WTC11 (cell line): Measurements from ENCODE around the gene IQCC. TPM values are rescaled to one million over a fixed set of nuclear protein-coding genes. Genes with fewer than 3 reads are reported as not detected.

Experiments
- ATAC-seq: fragments of 200-7000 bp; cut with Tn5 transposase; 2 replicates; pipeline ENCODE4 v1.10.0; 2021; ENCODE audit warnings: mild to moderate bottlenecking, moderate library complexity
- CTCF ChIA-PET: fragments of 300-600 bp; sonication (Branson Sonifier 250); formaldehyde crosslinking; loops from one replicate; lab custom pipeline; 2021; ENCODE audit warnings: antibody characterized with exemption; lab: Charles Lee
- POLR2A ChIA-PET: fragments of 350-600 bp; sonication (Branson Sonifier 250); formaldehyde crosslinking; loops from one replicate; lab custom pipeline; 2021; ENCODE audit warnings: antibody characterized with exemption; lab: Charles Lee
- DNase-seq: peaks from one replicate; pipeline ENCODE4 v3.0.0; 2021; ENCODE audit warnings: low spot score
- H3K27ac Mint-ChIP-seq: 2 replicates; pipeline ENCODE4 v1.8.0; 2021; ENCODE audit warnings: mixed read lengths
- H3K27me3 Mint-ChIP-seq: 2 replicates; pipeline ENCODE4 v1.8.0; 2021; ENCODE audit warnings: low read depth, mild to moderate bottlenecking, moderate library complexity, mixed read lengths
- H3K36me3 Mint-ChIP-seq: 2 replicates; pipeline ENCODE4 v1.8.0; 2021; ENCODE audit warnings: mixed read lengths
- H3K4me1 Mint-ChIP-seq: 2 replicates; pipeline ENCODE4 v1.8.0; 2022; ENCODE audit warnings: mixed read lengths
- H3K4me3 Mint-ChIP-seq: 2 replicates; pipeline ENCODE4 v1.8.0; 2021; ENCODE audit warnings: mild to moderate bottlenecking, moderate library complexity, mixed read lengths
- H3K9me3 Mint-ChIP-seq: 2 replicates; pipeline ENCODE4 v1.8.0; 2021; ENCODE audit warnings: mixed read lengths
- ATF1 ChIP-seq: sonication (generic); formaldehyde crosslinking; IDR thresholded peaks from 2 replicates; pipeline ENCODE4 v1.8.1; 2023; ENCODE audit warnings: mild to moderate bottlenecking, moderate library complexity, missing genetic modification reagents
- CBFB ChIP-seq: sonication (generic); formaldehyde crosslinking; IDR thresholded peaks from 2 replicates; pipeline ENCODE4 v1.8.1; 2022; ENCODE audit warnings: mild to moderate bottlenecking, low read depth, missing genetic modification reagents
- CDX4 ChIP-seq: fragments of 250-450 bp; sonication (Bioruptor Pico); IDR thresholded peaks from 2 replicates; pipeline ENCODE4 v1.9.0; 2021; ENCODE audit warnings: moderate library complexity, mild to moderate bottlenecking, inconsistent platforms, borderline replicate concordance
- EMX1 ChIP-seq: fragments of 250-450 bp; sonication (Bioruptor Pico); IDR thresholded peaks from 2 replicates; pipeline ENCODE4 v1.8.0; 2021; ENCODE audit warnings: mild to moderate bottlenecking
- GABPB1 ChIP-seq: sonication (generic); formaldehyde crosslinking; IDR thresholded peaks from 2 replicates; pipeline ENCODE4 v1.8.1; 2023; ENCODE audit warnings: mild to moderate bottlenecking, missing genetic modification reagents
- NR1H2 ChIP-seq: sonication (generic); formaldehyde crosslinking; IDR thresholded peaks from 2 replicates; pipeline ENCODE4 v1.9.0; 2021; ENCODE audit warnings: mild to moderate bottlenecking, moderate library complexity, missing genetic modification reagents
- NR2C2 ChIP-seq: sonication (generic); formaldehyde crosslinking; IDR thresholded peaks from 2 replicates; pipeline ENCODE4 v1.8.0; 2022; ENCODE audit warnings: mild to moderate bottlenecking, missing genetic modification reagents
- OVOL2 ChIP-seq: fragments of 250-450 bp; sonication (Bioruptor Pico); IDR thresholded peaks from 2 replicates; pipeline ENCODE4 v1.9.0; 2021; ENCODE audit warnings: mild to moderate bottlenecking, borderline replicate concordance
- PRRX2 ChIP-seq: fragments of 250-450 bp; sonication (Bioruptor Pico); IDR thresholded peaks from 2 replicates; pipeline ENCODE4 v1.8.0; 2021; ENCODE audit warnings: mild to moderate bottlenecking
- SOX15 ChIP-seq: fragments of 250-450 bp; sonication (Bioruptor Pico); IDR thresholded peaks from 2 replicates; pipeline ENCODE4 v1.9.0; 2021; ENCODE audit warnings: mild to moderate bottlenecking
- SP1 ChIP-seq: sonication (generic); formaldehyde crosslinking; conservative IDR thresholded peaks from 2 replicates; pipeline ENCODE4 v1.8.1; 2022; ENCODE audit warnings: missing genetic modification reagents
- TEAD4 ChIP-seq: sonication (generic); formaldehyde crosslinking; IDR thresholded peaks from 2 replicates; pipeline ENCODE4 v1.8.0; 2022; ENCODE audit warnings: mild to moderate bottlenecking, missing genetic modification reagents
- ZBTB43 ChIP-seq: sonication (generic); formaldehyde crosslinking; IDR thresholded peaks from 2 replicates; pipeline ENCODE4 v1.8.1; 2023; ENCODE audit warnings: mild to moderate bottlenecking, missing genetic modification reagents
- ZMAT4 ChIP-seq: fragments of 250-450 bp; sonication (Bioruptor Pico); IDR thresholded peaks from 2 replicates; pipeline ENCODE4 v1.9.0; 2021; ENCODE audit warnings: mild to moderate bottlenecking
- ZNF281 ChIP-seq: sonication (generic); formaldehyde crosslinking; IDR thresholded peaks from 2 replicates; pipeline ENCODE4 v1.8.0; 2023; ENCODE audit warnings: mild to moderate bottlenecking, missing genetic modification reagents
- ZNF317 ChIP-seq: sonication (generic); formaldehyde crosslinking; IDR thresholded peaks from 2 replicates; pipeline ENCODE4 v1.8.1; 2023; ENCODE audit warnings: low read depth, mild to moderate bottlenecking, moderate library complexity, missing genetic modification reagents, borderline replicate concordance
- ZNF416 ChIP-seq: fragments of 250-450 bp; sonication (Bioruptor Pico); IDR thresholded peaks from 2 replicates; pipeline ENCODE4 v1.9.0; 2021; ENCODE audit warnings: mild to moderate bottlenecking, inconsistent platforms
- total RNA-seq: library from RNA; stranded (reverse); gene quantifications from 3 replicates; pipeline ENCODE4 v1.2.3, GENCODE V29; 2021
- TF ChIP-seq, protein P1 (sequence below): sonication (generic); formaldehyde crosslinking; conservative IDR thresholded peaks from 2 replicates; pipeline ENCODE4 v1.8.1; 2022; ENCODE audit warnings: mild to moderate bottlenecking, missing genetic modification reagents
- TF ChIP-seq, protein P2 (sequence below): sonication (generic); formaldehyde crosslinking; IDR thresholded peaks from 2 replicates; pipeline ENCODE4 v1.8.1; 2023; ENCODE audit warnings: mild to moderate bottlenecking, missing genetic modification reagents, moderate library complexity
- TF ChIP-seq, protein P3 (sequence below): sonication (generic); formaldehyde crosslinking; IDR thresholded peaks from 2 replicates; pipeline ENCODE4 v1.8.1; 2023; ENCODE audit warnings: mild to moderate bottlenecking, missing genetic modification reagents, moderate library complexity
- TF ChIP-seq, protein P4 (sequence below): sonication (generic); formaldehyde crosslinking; IDR thresholded peaks from 2 replicates; pipeline ENCODE4 v1.8.1; 2022; ENCODE audit warnings: low read depth, missing genetic modification reagents, borderline replicate concordance
- TF ChIP-seq, protein P5 (sequence below): sonication (generic); formaldehyde crosslinking; IDR thresholded peaks from 2 replicates; pipeline ENCODE4 v1.8.0; 2022; ENCODE audit warnings: missing genetic modification reagents

IQCC gene
- total RNA-seq, 1 experiment from 2014 or later = 5.2 TPM

DNA sequence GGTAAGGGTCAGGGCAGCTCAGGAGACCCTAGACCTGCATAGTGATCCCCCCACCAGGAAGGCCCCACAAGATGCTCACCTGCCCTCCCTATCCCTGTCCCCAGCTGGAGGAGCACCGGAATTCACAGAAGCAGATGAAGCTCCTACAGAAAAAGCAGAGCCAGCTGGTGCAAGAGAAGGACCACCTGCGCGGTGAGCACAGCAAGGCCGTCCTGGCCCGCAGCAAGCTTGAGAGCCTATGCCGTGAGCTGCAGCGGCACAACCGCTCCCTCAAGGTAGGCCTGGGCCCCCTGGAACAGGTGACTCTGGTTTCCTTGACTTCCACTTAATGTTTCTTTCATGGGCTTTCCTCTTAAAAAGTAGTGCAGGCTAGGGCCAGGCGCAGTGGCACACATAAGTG, 17.6 kb upstream of the IQCC start:
- CTCF ChIA-PET = no interaction called here
- Mint-ChIP-seq H3K36me3 (peaks cover 78% of the 10 kb centered on the region), H3K27me3 (no peaks in the 10 kb centered on the region), H3K27ac (no peak overlapping the region), H3K4me1 (no peaks in the 10 kb centered on the region), H3K4me3 (no peak overlapping the region), H3K9me3 (no peaks in the 10 kb centered on the region)
- DNase-seq = no peak
- ATAC-seq = no peak
- POLR2A ChIA-PET = interaction anchor here (1.1 kb wide), 1 partner anchor 10 kb away, joined by 4 read pairs; no protein-coding TSS in a partner anchor
- TF ChIP-seq SP1 = no peak
- TF ChIP-seq, protein P1, sequence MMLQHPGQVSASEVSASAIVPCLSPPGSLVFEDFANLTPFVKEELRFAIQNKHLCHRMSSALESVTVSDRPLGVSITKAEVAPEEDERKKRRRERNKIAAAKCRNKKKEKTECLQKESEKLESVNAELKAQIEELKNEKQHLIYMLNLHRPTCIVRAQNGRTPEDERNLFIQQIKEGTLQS (CRISPR knock-in tag) = no peak
- TF ChIP-seq CBFB (CRISPR knock-in tag) = no peak
- no peak for TF ChIP-seq ZNF281 (CRISPR knock-in tag)
- TF ChIP-seq OVOL2 = no peak
- TF ChIP-seq PRRX2 (CRISPR knock-in tag) = no peak

DNA sequence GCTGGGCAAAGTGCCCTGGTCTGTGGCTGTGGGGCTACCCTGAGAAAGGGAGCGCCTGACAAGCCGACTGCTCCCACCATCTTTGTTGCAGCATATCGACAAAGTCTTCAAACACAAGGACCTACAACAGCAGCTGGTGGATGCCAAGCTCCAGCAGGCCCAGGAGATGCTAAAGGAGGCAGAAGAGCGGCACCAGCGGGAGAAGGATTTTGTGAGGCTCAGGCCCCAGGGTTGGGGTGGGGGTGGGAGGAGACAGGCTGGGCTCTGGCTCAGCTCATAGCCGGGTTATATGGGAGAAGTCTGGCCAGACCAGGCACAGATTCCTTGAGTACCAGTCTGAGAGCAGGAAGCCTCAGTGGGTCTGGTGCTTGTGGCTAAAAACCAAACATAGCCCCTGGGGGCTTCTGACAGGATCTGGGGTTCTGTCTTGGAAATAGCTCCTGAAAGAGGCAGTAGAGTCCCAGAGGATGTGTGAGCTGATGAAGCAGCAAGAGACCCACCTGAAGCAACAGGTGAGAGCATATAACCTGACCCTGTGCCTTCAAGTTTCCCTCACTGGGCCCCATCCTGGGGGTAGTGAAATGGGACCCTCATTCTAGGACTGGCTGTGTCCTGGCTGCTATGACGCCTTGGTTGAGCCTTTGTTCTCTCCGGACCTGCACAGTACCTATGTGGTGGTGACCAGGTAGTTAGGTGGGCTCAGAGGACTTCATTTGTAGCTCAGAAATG, 13.1 kb upstream of the IQCC start:
- Mint-ChIP-seq H3K36me3 (peaks cover 93% of the 10 kb centered on the region), H3K4me3 (no peak overlapping the region), H3K27ac (no peak overlapping the region), H3K27me3 (no peaks in the 10 kb centered on the region), H3K9me3 (no peaks in the 10 kb centered on the region), H3K4me1 (peaks cover under 1% of the 10 kb centered on the region; the same call in 1 of the 2 replicates)
- DNase-seq (no peak), ATAC-seq (no peak)
- POLR2A ChIA-PET = interaction anchor here (0.5 to 1.0 kb wide), 3 partner anchors 39 to 71 kb away, joined by 3 read pairs; no protein-coding TSS in a partner anchor
- CTCF ChIA-PET = no interaction called here
- TF ChIP-seq, protein P2, sequence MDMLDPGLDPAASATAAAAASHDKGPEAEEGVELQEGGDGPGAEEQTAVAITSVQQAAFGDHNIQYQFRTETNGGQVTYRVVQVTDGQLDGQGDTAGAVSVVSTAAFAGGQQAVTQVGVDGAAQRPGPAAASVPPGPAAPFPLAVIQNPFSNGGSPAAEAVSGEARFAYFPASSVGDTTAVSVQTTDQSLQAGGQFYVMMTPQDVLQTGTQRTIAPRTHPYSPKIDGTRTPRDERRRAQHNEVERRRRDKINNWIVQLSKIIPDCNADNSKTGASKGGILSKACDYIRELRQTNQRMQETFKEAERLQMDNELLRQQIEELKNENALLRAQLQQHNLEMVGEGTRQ = no peak
- TF ChIP-seq CBFB (CRISPR knock-in tag) = no peak
- TF ChIP-seq SOX15 (CRISPR knock-in tag) = no peak
- no peak for TF ChIP-seq EMX1
- no peak for TF ChIP-seq TEAD4
- no peak for TF ChIP-seq ZBTB43
- TF ChIP-seq, protein P3, sequence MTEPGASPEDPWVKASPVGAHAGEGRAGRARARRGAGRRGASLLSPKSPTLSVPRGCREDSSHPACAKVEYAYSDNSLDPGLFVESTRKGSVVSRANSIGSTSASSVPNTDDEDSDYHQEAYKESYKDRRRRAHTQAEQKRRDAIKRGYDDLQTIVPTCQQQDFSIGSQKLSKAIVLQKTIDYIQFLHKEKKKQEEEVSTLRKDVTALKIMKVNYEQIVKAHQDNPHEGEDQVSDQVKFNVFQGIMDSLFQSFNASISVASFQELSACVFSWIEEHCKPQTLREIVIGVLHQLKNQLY (CRISPR knock-in tag) = no peak
- no peak for TF ChIP-seq ZMAT4 (CRISPR knock-in tag)
- no peak for TF ChIP-seq ATF1 (CRISPR knock-in tag)
- TF ChIP-seq CDX4 (CRISPR knock-in tag) = no peak
- TF ChIP-seq, protein P4, sequence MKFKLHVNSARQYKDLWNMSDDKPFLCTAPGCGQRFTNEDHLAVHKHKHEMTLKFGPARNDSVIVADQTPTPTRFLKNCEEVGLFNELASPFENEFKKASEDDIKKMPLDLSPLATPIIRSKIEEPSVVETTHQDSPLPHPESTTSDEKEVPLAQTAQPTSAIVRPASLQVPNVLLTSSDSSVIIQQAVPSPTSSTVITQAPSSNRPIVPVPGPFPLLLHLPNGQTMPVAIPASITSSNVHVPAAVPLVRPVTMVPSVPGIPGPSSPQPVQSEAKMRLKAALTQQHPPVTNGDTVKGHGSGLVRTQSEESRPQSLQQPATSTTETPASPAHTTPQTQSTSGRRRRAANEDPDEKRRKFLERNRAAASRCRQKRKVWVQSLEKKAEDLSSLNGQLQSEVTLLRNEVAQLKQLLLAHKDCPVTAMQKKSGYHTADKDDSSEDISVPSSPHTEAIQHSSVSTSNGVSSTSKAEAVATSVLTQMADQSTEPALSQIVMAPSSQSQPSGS (CRISPR knock-in tag) = no peak
- no peak for TF ChIP-seq SP1
- TF ChIP-seq ZNF416 (CRISPR knock-in tag) = no peak
- TF ChIP-seq NR2C2 (CRISPR knock-in tag) = no peak
- no peak for TF ChIP-seq GABPB1
- no peak for TF ChIP-seq ZNF317 (CRISPR knock-in tag)
- TF ChIP-seq, protein P5, sequence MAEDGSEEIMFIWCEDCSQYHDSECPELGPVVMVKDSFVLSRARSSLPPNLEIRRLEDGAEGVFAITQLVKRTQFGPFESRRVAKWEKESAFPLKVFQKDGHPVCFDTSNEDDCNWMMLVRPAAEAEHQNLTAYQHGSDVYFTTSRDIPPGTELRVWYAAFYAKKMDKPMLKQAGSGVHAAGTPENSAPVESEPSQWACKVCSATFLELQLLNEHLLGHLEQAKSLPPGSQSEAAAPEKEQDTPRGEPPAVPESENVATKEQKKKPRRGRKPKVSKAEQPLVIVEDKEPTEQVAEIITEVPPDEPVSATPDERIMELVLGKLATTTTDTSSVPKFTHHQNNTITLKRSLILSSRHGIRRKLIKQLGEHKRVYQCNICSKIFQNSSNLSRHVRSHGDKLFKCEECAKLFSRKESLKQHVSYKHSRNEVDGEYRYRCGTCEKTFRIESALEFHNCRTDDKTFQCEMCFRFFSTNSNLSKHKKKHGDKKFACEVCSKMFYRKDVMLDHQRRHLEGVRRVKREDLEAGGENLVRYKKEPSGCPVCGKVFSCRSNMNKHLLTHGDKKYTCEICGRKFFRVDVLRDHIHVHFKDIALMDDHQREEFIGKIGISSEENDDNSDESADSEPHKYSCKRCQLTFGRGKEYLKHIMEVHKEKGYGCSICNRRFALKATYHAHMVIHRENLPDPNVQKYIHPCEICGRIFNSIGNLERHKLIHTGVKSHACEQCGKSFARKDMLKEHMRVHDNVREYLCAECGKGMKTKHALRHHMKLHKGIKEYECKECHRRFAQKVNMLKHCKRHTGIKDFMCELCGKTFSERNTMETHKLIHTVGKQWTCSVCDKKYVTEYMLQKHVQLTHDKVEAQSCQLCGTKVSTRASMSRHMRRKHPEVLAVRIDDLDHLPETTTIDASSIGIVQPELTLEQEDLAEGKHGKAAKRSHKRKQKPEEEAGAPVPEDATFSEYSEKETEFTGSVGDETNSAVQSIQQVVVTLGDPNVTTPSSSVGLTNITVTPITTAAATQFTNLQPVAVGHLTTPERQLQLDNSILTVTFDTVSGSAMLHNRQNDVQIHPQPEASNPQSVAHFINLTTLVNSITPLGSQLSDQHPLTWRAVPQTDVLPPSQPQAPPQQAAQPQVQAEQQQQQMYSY (CRISPR knock-in tag) = no peak
- no peak for TF ChIP-seq NR1H2
